ENCODE results near the gene CDKN1A.
"Not testable (repeated sequence)": the region's sequence is repeated elsewhere in the genome, so short reads cannot be mapped to it uniquely, and the experiment has no call there.

The CDKN1A gene

GRCh38 chr6:36721369-36722140, 43.0 kb downstream of the CDKN1A start:
- H3K27me3 ChIP-seq (ENCODE audit: insufficient read depth, poor library complexity, severe bottlenecking), result no peaks in the 10 kb centered on the region
- no peak for DNase-seq (ENCODE audit: low read depth in 1 of 2, low spot score in 1 of 2)
- H3K4me3 ChIP-seq (replicated peaks; ENCODE audit: insufficient read depth, low read length), result no peak overlapping the region
- H3K27ac ChIP-seq (replicated peaks), result no peak overlapping the region
- TF ChIP-seq GABPA (IDR thresholded peaks at IDR 0.05; ENCODE audit: low read depth) (no peak), POLR2AphosphoS5 (IDR thresholded peaks at IDR 0.05; ENCODE audit: low read depth) (no peak), REST (IDR thresholded peaks at IDR 0.05; ENCODE audit: insufficient replicate concordance, low read depth) (no peak), SPI1 (IDR thresholded peaks at IDR 0.05; ENCODE audit: borderline replicate concordance, low read depth) (no peak)
- TF ChIP-seq, protein P1, sequence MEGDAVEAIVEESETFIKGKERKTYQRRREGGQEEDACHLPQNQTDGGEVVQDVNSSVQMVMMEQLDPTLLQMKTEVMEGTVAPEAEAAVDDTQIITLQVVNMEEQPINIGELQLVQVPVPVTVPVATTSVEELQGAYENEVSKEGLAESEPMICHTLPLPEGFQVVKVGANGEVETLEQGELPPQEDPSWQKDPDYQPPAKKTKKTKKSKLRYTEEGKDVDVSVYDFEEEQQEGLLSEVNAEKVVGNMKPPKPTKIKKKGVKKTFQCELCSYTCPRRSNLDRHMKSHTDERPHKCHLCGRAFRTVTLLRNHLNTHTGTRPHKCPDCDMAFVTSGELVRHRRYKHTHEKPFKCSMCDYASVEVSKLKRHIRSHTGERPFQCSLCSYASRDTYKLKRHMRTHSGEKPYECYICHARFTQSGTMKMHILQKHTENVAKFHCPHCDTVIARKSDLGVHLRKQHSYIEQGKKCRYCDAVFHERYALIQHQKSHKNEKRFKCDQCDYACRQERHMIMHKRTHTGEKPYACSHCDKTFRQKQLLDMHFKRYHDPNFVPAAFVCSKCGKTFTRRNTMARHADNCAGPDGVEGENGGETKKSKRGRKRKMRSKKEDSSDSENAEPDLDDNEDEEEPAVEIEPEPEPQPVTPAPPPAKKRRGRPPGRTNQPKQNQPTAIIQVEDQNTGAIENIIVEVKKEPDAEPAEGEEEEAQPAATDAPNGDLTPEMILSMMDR (IDR thresholded peaks at IDR 0.05; ENCODE audit: insufficient read depth, low read length), result no peak

DNA sequence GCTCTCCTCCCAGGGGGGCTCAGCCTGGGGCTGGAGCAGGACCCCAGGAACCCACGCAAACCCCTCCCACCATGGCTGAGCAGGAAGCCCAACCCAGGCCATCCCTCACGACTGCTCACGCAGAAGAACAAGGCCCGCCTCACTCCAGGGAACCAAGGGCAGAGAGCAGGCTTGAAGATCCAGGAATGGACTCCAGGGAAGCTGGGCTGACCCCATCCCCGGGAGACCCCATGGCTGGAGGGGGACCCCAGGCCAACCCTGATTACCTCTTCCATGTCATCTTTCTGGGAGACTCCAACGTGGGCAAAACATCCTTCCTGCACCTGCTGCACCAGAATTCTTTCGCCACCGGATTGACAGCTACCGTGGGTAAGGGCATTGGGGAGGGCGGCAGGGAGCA, 43.9 kb downstream of the CDKN1A start:
- Histone ChIP-seq H3K27me3 (ENCODE audit: insufficient read depth, poor library complexity, severe bottlenecking) (no peaks in the 10 kb centered on the region), H3K27ac (replicated peaks) (no peak overlapping the region), H3K4me3 (replicated peaks; ENCODE audit: insufficient read depth, low read length) (no peak overlapping the region)
- TF ChIP-seq REST (IDR thresholded peaks at IDR 0.05; ENCODE audit: insufficient replicate concordance, low read depth) (no peak), SPI1 (IDR thresholded peaks at IDR 0.05; ENCODE audit: borderline replicate concordance, low read depth) (no peak), POLR2AphosphoS5 (IDR thresholded peaks at IDR 0.05; ENCODE audit: low read depth) (no peak)
- TF ChIP-seq, protein P1 (IDR thresholded peaks at IDR 0.05; ENCODE audit: insufficient read depth, low read length), result no peak
- DNase-seq (ENCODE audit: low read depth in 1 of 2, low spot score in 1 of 2), result no peak

DNA sequence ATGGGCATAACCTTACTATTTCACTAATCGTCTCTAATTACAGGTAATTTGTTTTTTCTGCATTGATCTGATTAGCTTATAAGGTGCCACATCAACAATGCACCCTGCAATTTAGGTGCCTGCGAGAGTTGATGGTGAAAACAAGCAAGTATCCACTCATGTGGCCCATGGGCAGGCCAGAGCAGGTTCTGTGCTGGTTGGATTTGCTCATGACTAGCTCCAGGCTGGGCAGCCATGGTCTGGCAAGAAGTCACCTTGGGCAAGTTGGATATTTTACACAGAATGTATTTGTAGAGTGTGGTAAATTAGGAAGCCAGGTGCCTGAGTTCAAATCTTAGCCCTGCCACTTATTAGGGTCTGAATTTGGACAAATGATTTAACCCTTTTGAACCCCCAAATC, 44.4 kb downstream of the CDKN1A start:
- DNase-seq (ENCODE audit: low read depth in 1 of 2, low spot score in 1 of 2), result no peak
- Histone ChIP-seq H3K27ac (replicated peaks) (no peak overlapping the region), H3K4me3 (replicated peaks; ENCODE audit: insufficient read depth, low read length) (no peak overlapping the region), H3K27me3 (ENCODE audit: insufficient read depth, poor library complexity, severe bottlenecking) (no peaks in the 10 kb centered on the region)
- TF ChIP-seq SPI1 (IDR thresholded peaks at IDR 0.05; ENCODE audit: borderline replicate concordance, low read depth) (no peak), REST (IDR thresholded peaks at IDR 0.05; ENCODE audit: insufficient replicate concordance, low read depth) (no peak), GABPA (IDR thresholded peaks at IDR 0.05; ENCODE audit: low read depth) (no peak), POLR2AphosphoS5 (IDR thresholded peaks at IDR 0.05; ENCODE audit: low read depth) (no peak)
- TF ChIP-seq, protein P1 (IDR thresholded peaks at IDR 0.05; ENCODE audit: insufficient read depth, low read length), result no peak

DNA sequence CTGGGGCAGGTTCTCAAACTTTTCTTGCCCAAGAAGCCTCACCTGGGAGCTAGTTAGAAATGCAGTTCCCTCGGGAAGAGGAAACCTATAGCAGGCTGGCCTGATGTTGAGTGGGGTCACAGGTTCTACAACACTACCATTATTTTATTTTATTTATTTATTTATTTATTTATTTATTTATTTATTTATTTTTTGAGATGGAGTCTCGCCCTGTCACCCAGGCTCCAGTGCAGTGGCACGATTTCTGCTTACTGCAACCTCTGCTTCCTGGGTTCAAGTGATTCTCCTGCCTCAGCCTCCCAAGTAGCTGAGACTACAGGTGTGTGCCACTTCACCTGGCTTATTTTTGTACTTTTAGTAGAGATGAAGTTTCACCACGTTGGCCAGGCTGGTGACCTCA, 45.5 kb downstream of the CDKN1A start:
- H3K4me3 ChIP-seq (replicated peaks; ENCODE audit: insufficient read depth, low read length); H3K27ac ChIP-seq (replicated peaks); DNase-seq (ENCODE audit: low read depth in 1 of 2, low spot score in 1 of 2); H3K27me3 ChIP-seq (ENCODE audit: insufficient read depth, poor library complexity, severe bottlenecking): not testable (repeated sequence)
